Measurements from ENCODE around the gene TFR2.

GRCh38 chr7:100588438-100588837 lies 52.9 kb downstream of the TFR2 start:
- TF ChIP-seq, protein P1, sequence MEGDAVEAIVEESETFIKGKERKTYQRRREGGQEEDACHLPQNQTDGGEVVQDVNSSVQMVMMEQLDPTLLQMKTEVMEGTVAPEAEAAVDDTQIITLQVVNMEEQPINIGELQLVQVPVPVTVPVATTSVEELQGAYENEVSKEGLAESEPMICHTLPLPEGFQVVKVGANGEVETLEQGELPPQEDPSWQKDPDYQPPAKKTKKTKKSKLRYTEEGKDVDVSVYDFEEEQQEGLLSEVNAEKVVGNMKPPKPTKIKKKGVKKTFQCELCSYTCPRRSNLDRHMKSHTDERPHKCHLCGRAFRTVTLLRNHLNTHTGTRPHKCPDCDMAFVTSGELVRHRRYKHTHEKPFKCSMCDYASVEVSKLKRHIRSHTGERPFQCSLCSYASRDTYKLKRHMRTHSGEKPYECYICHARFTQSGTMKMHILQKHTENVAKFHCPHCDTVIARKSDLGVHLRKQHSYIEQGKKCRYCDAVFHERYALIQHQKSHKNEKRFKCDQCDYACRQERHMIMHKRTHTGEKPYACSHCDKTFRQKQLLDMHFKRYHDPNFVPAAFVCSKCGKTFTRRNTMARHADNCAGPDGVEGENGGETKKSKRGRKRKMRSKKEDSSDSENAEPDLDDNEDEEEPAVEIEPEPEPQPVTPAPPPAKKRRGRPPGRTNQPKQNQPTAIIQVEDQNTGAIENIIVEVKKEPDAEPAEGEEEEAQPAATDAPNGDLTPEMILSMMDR (IDR thresholded peaks at IDR 0.05) = no peak
- TF ChIP-seq, protein P2, sequence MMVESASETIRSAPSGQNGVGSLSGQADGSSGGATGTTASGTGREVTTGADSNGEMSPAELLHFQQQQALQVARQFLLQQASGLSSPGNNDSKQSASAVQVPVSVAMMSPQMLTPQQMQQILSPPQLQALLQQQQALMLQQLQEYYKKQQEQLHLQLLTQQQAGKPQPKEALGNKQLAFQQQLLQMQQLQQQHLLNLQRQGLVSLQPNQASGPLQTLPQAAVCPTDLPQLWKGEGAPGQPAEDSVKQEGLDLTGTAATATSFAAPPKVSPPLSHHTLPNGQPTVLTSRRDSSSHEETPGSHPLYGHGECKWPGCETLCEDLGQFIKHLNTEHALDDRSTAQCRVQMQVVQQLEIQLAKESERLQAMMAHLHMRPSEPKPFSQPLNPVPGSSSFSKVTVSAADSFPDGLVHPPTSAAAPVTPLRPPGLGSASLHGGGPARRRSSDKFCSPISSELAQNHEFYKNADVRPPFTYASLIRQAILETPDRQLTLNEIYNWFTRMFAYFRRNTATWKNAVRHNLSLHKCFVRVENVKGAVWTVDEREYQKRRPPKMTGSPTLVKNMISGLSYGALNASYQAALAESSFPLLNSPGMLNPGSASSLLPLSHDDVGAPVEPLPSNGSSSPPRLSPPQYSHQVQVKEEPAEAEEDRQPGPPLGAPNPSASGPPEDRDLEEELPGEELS (CRISPR knock-in tag; IDR thresholded peaks at IDR 0.05) = no peak
- TF ChIP-seq ZNF263 (CRISPR knock-in tag; IDR thresholded peaks at IDR 0.05; ENCODE audit: low read depth) (no peak), RELA (CRISPR knock-in tag; IDR thresholded peaks at IDR 0.05; ENCODE audit: borderline replicate concordance) (no peak), MAX (CRISPR knock-in tag; IDR thresholded peaks at IDR 0.05) (no peak), ATF1 (CRISPR knock-in tag; IDR thresholded peaks at IDR 0.05) (no peak), NFYB (CRISPR knock-in tag; conservative IDR thresholded peaks at IDR 0.05; ENCODE audit: low read depth) (no peak), TP53 (CRISPR knock-in tag; IDR thresholded peaks at IDR 0.05) (no peak), SP1 (CRISPR knock-in tag; conservative IDR thresholded peaks at IDR 0.05) (no peak), ZNF138 (CRISPR knock-in tag; conservative IDR thresholded peaks at IDR 0.05) (no peak)
- TF ChIP-seq, protein P3, sequence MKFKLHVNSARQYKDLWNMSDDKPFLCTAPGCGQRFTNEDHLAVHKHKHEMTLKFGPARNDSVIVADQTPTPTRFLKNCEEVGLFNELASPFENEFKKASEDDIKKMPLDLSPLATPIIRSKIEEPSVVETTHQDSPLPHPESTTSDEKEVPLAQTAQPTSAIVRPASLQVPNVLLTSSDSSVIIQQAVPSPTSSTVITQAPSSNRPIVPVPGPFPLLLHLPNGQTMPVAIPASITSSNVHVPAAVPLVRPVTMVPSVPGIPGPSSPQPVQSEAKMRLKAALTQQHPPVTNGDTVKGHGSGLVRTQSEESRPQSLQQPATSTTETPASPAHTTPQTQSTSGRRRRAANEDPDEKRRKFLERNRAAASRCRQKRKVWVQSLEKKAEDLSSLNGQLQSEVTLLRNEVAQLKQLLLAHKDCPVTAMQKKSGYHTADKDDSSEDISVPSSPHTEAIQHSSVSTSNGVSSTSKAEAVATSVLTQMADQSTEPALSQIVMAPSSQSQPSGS (CRISPR knock-in tag; IDR thresholded peaks at IDR 0.05; ENCODE audit: borderline replicate concordance, low read depth) = no peak
